NCI-H1436 treated with DMSO at 0.1 percent for 48 hours (cell line): ENCODE measurements around the gene SEPTIN2.
"Not testable (repeated sequence)": the region's sequence is repeated elsewhere in the genome, so short reads cannot be mapped to it uniquely, and the experiment has no call there.

ENCODE experiments used
- DNase-seq: peaks from one replicate; lab custom pipeline; 2025; lab: John Stamatoyannopoulos, UW

SEPTIN2 gene

DNA sequence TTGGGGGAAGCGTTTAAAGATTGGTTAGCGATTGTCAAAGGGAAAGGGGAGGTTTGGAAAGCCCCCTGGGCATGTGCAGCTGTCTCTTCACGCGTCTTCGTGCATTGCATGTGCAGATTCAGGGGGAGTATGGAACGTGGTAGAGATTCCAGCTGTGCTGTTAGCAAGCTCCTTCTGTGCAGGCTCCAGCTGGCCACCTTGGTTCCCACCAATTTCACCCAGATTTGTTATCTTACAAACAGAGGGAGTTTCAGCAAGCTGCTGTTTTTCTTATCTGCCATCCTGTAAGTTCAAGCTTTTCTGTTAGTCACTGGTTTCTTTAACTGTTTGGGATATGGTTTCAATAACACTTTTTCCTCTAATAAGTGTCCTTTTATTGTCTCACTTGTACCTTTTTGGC, 70.8 kb downstream of the SEPTIN2 start:
- DNase-seq = no peak

DNA sequence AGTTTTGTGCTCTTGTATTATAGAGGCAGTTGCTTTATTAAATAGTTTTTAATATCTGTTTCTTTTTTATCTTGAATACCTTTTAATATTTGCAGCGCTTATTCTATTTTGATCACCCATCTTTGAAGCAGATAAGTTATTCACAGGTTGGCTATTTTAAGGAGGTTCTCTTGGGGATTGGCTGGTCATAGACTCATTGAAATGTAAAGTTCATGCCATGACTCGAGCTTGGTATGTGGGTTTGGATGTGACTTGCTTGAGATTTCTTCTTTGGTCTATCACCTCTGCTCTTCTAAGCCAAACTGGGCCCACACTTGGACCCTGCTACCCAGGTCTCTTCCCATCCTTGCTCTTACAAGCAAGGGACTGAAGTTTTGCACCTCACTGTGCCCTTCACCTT, 74.0 kb downstream of the SEPTIN2 start:
- no peak for DNase-seq

- DNase-seq = no peak
Observed at GRCh38 chr2:241390301-241391206, 74.8 kb downstream of the SEPTIN2 start.

GRCh38 chr2:241391892-241392665, 76.4 kb downstream of the SEPTIN2 start:
- no peak for DNase-seq

DNA sequence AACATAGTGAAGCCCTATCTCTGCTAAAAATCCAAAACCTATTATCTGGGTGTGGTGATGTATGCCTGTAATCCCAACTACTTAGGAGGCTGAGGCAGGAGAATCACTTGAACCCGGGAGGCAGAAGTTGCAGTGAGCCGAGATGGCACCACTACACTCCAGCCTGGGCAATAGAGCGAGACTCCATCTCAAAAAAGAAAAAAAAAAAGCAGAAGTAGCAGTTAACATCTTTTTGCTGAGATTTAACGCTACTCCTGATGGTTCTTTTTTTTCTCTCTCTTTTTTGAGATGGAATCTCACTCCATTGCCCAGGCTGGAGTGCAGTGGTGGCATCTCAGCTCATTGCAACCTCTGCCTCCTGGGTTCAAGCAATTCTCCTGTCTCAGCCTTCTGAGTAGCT, 77.0 kb downstream of the SEPTIN2 start:
- DNase-seq = not testable (repeated sequence)

DNA sequence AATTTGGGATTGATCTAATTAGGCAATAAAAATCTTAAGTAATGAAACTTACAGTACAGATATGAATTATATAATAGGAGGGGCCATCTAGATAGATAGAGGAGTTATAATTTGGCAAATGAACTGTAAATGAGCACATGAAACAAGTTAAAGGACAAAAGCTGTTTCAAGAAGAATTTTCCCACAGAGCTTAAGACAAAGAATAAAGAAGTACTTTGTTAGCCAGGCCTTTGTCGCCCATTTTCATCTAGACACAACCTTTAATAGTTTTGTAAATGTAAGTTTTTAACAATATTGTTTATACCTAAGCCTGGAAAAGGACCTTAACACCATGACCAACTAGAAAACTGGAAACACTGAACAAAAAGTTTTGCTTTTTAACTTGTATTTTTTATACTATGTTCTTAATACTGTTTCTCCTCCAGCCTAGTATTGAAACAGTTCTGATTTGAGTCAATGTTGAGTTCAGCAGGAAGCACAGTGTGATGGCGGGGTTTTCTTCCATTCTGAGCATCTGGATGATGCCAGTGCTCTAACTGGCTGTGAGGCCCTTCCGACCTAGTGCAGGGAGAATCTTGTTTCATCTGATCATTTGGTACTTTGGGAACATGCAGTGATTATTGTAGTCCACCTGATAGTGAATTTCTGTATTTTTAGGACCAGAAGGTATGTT, 77.9 kb downstream of the SEPTIN2 start:
- no peak for DNase-seq

- not testable (repeated sequence) for DNase-seq
Observed at GRCh38 chr2:241396809-241397208, 81.1 kb downstream of the SEPTIN2 start.

- DNase-seq = no peak
Observed at GRCh38 chr2:241399941-241400922, 84.5 kb downstream of the SEPTIN2 start.
